Stimulated activated CD8-positive, alpha-beta memory T cell treated with anti-CD3 and anti-CD28 coated beads, Interleukin-15, amount 100 ng/mL, for 48 hours (primary cell): ENCODE results near the gene AVL9.
"Not testable (repeated sequence)": the region's sequence is repeated elsewhere in the genome, so short reads cannot be mapped to it uniquely, and the experiment has no call there.

Experiments used
- DNase-seq, 2 donors: peaks; one replicate each; pipeline ENCODE4 v3.0.0-alpha.2; 2020; ENCODE audit warnings: low read depth in 2 of 2

AVL9 gene

DNA sequence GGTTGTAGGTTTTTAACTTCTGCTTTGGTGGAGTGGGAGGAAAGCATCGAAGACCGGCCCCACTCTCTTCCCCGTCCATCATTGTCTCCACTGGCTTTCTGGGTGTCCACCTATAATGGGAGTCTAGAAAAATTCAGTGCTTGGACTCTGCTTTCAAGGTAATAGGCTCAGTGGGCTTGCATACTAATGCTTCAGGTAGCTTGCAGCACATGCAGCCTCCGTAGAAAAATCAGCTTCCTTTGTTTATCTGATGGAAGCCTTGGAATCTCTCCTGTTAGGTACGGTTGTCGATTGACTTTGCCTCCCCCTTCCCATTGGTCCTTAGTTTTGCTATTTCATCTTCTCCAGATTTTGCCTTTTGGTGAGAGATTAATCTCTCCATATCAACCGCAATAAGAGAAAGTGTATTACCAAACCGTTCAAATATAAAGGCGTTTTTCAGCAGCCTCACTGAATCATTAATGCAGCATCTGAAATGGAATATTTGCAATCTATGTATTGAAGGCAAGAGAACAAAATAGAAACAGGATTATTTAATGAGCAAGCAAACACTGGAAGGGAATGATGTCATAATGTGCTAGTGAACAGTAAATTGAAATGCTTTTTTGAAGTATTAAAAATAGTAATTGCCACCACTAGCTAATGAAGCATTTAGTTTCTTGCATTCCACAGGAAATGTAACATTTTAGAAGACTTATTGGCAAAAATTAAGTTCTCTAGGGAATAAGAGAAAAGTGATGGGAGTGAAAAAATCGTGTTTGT lies 944 bp downstream of the AVL9 start:
- DNase-seq: no peak

- DNase-seq: not testable (repeated sequence)
Measured at GRCh38 chr7:32499755-32500154, 4.5 kb downstream of the AVL9 start.

DNA sequence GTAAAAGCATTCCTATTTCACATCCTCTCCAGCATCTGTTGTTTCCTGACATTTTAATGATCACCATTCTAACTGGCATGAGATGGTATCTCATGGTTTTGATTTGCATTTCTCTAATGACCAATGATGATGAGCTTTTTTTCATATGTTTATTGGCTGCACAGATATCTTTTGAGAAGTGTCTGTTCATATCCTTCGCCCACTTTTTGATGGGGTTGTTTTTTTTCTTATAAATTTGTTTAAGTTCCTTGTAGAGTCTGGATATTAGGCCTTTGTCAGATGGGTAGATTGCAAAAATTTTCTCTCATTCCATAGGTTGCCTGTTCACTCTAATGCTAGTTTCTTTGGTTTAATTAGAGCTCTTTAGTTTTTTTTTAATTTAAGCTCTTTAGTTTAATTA lies 4.9 kb downstream of the AVL9 start:
- not testable (repeated sequence) for DNase-seq

DNA sequence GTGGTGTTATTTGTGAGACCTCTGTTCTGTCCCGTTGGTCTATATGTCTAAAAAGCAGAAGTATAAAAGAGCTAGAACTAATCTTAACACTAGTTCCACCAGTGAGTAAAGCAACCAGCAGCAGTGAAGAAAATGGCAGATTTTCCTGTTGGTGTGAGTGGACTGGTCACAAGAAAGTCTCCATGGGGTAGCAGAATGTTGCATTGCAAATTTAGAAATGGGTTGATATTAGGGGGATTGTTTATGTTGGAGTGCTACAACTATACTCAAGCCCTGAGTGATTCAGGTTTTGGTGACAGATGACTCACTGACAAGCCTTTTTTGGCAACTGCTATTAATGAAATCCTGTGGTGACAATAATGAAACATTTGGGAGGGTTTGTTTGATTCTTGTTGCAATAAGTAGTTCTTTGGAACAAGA lies 5.6 kb downstream of the AVL9 start:
- no peak for DNase-seq

DNA sequence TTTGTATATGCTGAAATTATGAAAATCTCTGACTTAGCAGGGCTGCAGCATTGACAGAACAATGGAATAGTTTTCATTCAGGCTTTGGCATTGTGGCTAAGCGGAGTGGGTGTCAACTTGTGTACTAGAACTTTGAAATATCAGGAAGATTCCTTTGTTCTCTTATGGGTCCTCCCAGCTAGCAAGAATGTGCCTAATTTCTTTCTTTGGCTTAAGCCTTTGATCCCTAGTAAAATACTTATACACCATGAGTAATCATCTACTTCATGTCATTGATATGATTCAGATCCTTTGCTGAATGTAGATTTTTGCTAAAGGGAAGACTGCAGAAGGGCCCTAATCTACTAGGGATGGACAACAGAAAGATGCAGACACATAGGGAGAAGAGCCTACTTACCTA lies 6.2 kb downstream of the AVL9 start:
- DNase-seq: no peak

DNA sequence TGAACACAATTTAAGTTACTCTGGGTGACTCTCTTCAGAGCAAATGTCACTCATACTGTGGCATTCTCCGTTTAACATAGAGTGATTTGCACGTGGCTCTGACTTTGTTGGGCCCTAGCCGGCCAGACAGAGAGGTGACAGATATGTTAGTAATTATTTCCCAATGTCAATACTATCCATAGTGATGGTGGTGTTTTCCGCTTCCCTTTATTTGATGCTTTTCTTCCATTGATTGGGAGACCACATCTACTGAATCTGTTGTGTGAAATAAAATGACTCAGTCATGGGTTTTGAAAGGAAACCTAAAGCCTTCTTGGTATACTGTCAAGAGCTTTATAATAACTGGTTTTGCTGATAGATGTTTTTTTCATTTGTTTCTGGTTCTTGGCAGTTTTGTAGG lies 7.4 kb downstream of the AVL9 start:
- no peak for DNase-seq

DNA sequence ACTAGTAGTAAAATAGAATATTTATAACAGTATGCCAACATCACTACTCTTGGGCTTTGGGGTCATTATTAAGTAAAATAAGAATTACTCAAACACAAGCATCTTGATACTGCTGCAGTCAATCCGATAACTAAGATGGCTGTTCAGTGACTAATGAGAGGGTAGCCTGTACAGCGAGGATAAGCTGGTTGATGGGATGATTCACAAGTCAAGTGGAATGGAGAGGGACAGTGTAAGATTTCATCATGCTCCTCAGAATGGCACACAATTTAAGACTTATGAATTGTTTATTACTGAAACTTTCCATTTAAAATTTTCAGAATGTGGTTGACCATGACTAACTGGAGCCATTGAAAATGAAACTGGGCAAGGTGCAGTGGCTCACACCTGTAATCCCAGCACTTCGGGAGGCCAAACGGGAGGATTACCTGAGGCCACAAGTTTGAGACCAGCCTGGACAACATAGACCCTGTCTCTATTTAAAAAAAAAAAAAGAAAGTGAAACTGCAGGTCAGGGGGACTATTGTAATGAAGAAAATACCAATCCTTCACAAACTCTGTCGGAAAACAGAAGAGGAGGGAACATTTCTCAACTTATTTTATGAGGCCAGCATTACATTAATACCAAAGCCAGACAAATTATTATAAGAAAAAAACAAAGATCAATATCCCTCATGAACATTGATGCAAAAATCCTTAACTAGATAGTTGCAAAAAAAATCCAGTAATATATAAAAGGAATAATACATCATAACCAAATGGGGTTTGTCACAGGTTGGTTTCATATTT lies 11.2 kb downstream of the AVL9 start:
- DNase-seq: no peak

DNA sequence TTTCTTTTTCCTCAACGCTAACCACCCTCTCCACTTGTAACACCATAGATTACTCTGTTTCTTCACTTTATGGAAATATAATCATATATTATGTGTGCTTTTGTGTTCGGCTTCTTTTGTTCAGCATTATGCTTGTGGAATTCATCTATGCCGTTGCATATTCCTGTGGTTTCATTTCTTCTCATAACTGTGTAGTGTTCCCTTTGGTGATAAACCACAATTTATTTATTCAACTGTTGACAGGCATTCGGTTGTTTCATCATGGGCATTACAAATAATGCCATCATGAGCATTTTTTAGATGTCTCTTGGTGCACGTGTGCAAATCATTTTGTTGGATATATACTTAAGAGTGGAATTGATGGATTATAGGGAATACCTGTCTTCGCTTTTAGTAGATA lies 12.1 kb downstream of the AVL9 start:
- no peak for DNase-seq

GRCh38 chr7:32511791-32512190 lies 16.5 kb downstream of the AVL9 start:
- no peak for DNase-seq

- DNase-seq: no peak
Measured at GRCh38 chr7:32513210-32513609, 17.9 kb downstream of the AVL9 start.

GRCh38 chr7:32515890-32516550 lies 20.7 kb downstream of the AVL9 start:
- DNase-seq: no peak

DNA sequence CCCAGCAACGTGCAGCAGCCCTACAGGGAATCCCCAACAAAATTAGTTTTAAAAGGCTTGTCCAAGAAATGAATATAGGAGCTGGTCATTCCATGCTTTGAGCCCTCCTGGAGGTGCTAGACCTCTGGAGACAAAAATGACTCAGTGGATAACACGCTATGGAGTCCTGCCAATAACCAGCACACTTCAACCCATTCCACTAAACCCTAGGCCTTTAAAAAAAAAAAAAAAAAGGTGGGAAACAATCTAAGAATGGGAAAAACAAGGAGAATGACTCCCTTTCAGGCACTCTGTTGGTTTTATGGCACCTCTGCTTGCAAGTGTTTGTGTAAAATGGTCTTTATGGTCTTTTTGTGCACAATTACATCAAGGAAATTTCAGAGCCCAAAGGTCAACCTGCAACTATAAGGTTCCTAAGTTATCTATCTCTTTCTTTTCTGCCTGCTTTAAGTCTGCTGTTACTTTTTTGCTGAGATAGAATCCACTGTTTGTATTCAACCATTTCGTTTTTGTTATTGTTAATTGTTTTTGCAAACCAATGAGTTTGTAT lies 21.3 kb downstream of the AVL9 start:
- DNase-seq: no peak

- DNase-seq: no peak
Measured at GRCh38 chr7:32518534-32519140, 23.3 kb downstream of the AVL9 start.

DNA sequence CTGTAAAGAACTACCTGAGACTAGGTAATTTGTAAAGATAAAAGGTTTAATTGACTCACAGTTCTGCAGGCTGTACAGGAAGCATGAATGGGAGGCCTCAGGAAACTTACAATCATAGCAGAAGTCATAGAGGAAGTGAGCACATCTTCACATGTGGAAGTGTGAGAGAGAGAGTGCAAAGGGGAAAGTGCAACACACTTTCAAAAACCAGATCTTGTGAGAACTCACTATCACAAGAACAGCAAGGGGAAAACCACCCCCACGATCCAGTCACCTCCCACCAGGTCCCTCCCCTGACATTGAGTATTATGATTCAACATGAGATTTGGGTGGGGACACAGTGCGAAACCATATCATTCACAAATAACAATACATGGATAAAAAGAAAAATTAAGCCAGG lies 24.5 kb downstream of the AVL9 start:
- no peak for DNase-seq

DNA sequence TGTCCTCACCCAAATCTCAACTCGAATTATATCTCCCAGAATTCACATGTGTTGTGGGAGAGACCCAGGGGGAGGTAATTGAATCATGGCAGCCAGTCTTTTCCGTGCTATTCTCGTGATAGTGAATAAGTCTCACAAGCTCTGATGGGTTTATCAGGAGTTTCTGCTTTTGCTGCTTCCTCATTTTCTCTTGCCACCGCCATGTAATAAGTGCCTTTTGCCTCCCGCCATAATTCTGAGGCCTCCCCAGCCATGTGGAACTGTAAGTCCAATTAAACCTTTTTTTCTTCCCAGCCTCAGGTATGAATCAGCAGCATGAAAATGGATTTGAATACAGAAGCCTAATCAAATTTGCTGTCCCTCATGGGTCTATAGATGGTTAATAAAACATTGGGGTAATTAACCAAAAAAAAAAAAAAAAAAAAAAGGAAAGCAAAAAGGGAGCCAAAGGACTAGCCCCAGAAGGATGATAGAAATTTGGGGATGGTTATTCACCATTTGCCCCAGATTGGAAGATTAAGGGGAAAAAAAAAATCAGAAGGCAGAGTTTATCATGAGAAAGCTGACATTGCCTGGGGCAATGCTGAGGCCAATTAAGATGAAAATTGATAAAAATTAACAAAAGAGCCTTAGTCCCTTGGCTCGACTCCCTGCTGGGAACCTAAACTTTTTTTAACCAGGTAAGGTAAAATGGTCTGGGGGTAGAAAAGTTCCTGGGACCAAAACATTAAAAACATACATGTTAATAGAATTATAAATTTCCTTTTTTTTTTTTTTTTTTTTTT lies 27.6 kb downstream of the AVL9 start:
- no peak for DNase-seq

DNA sequence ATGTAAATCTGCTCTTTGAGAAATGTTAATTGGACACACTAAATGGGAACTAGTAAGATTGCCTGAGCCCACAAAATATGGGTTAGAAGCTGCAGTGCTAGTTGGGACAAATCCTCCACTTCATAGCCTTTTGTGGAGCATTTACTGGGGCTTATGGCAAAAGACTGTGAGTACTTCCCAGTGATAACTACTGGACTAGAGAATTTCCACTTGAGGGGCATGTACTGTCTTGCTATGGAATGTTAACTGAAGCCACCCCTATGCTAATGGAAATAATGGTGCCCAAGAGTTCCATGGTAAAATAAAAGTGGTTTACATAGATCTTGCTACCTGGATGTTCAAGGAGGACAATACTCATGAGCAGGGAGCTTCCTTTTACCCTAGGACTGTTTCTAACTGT lies 29.3 kb downstream of the AVL9 start:
- no peak for DNase-seq

DNA sequence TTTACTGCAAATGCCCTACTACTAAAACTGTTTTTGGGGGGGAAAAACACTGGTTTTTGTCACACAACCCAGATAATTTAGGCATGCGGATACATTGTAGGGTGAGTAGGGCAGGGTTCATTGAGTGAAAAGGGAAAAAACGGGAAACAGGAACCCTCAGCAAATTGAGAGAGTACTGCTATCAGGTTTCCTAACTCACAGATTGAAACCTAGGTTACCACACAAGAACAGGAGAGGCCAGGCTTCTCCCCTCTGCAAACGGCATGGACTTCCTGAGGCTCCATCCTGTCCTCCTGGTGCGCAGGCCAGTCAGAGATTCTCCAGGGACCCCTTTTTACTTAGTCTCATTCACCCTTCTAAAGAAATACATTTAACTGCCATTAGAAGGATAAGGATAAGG lies 30.6 kb downstream of the AVL9 start:
- DNase-seq: no peak

GRCh38 chr7:32531402-32531801 lies 36.1 kb downstream of the AVL9 start:
- DNase-seq: no peak

DNA sequence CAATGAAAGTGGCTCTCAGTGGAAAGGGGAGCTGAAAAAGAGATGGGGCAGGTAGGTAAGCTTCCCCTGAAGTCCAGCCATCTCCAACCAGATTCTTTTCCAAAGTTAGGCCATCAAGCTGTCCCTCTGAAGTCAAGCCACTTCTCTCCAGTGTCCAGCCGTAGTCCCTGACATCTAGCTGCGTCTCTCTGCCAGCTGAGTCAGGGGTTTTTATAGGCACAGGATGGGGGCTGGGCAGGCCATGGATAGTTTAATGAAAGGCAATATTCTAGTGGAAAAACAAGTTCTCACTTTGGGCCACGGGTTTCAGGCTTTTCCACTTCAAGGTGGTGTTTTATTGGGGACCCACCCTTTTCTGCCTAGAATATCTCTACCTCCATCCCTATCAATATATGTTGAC lies 36.8 kb downstream of the AVL9 start:
- no peak for DNase-seq

GRCh38 chr7:32532716-32533115 lies 37.4 kb downstream of the AVL9 start:
- no peak for DNase-seq
